GM10266 (cell line): Measurements from ENCODE around the gene IQGAP1.

Experiments
- DNase-seq: peaks from one replicate; pipeline ENCODE4 v3.0.0; 2012; ENCODE audit errors: extremely low spot score
- CTCF ChIP-seq: IDR thresholded peaks from 2 replicates; pipeline ENCODE4 v1.5.1; 2012; ENCODE audit warnings: mild to moderate bottlenecking, low read depth; ENCODE audit not compliant: control insufficient read depth, insufficient read depth; ENCODE audit errors: missing control alignments

The IQGAP1 gene

GRCh38 chr15:90427185-90427584, 39.1 kb downstream of the IQGAP1 start:
- DNase-seq, result no peak
- no peak for TF ChIP-seq CTCF

- DNase-seq, result no peak
- no peak for TF ChIP-seq CTCF
Measured at GRCh38 chr15:90432253-90432652, 44.2 kb downstream of the IQGAP1 start.

GRCh38 chr15:90435652-90436337, 47.8 kb downstream of the IQGAP1 start:
- DNase-seq, result no peak
- TF ChIP-seq CTCF, result no peak

GRCh38 chr15:90436952-90437351, 48.9 kb downstream of the IQGAP1 start:
- no peak for DNase-seq

GRCh38 chr15:90437516-90437915, 49.5 kb downstream of the IQGAP1 start:
- no peak for TF ChIP-seq CTCF
- DNase-seq, result no peak

More at GRCh38 chr15:90436952-90437351, 48.9 kb downstream of the IQGAP1 start:
- no peak for TF ChIP-seq CTCF

GRCh38 chr15:90439946-90440345, 51.9 kb downstream of the IQGAP1 start:
- no peak for DNase-seq
- TF ChIP-seq CTCF, result no peak

- no peak for DNase-seq
- TF ChIP-seq CTCF, result no peak
Measured at GRCh38 chr15:90441027-90441426, 53.0 kb downstream of the IQGAP1 start.
